Trophoblast cell (in vitro differentiated cells and primary cell): ENCODE measurements around the gene PPIE.

Experiments
- DNase-seq, 2 donors: peaks; one replicate each; pipeline ENCODE4 v3.0.0-alpha.2; 2016
- H2AFZ ChIP-seq: 2 replicates; pipeline ENCODE4 v1.6.1; 2013; ENCODE audit warnings: low read length, moderate library complexity, mild to moderate bottlenecking; ENCODE audit not compliant: insufficient read depth, poor library complexity
- H2AK5ac ChIP-seq: 2 replicates; pipeline ENCODE4 v1.6.1; 2013; ENCODE audit warnings: mild to moderate bottlenecking, low read length
- H2BK120ac ChIP-seq: 2 replicates; pipeline ENCODE4 v1.6.1; 2013; ENCODE audit warnings: low read length, mild to moderate bottlenecking, moderate library complexity; ENCODE audit not compliant: insufficient read depth, poor library complexity
- H2BK12ac ChIP-seq: 2 replicates; pipeline ENCODE4 v1.6.1; 2013; ENCODE audit warnings: mild to moderate bottlenecking, low read length, moderate library complexity
- H2BK5ac ChIP-seq: 2 replicates; pipeline ENCODE4 v1.6.1; 2013; ENCODE audit warnings: low read length, low read depth, moderate library complexity, mild to moderate bottlenecking; ENCODE audit not compliant: poor library complexity
- H3K14ac ChIP-seq: 2 replicates; pipeline ENCODE4 v1.6.1; 2013; ENCODE audit warnings: mild to moderate bottlenecking, low read length
- H3K18ac ChIP-seq: 2 replicates; pipeline ENCODE4 v1.6.1; 2013; ENCODE audit warnings: mild to moderate bottlenecking, low read length
- H3K23ac ChIP-seq: 2 replicates; pipeline ENCODE4 v1.6.1; 2013; ENCODE audit warnings: low read length
- H3K27ac ChIP-seq: 2 replicates; pipeline ENCODE4 v1.5.1; 2013; ENCODE audit warnings: low read depth, mild to moderate bottlenecking, inconsistent platforms, low read length, moderate library complexity
- H3K27me3 ChIP-seq: 2 replicates; pipeline ENCODE4 v1.6.1; 2013; ENCODE audit warnings: inconsistent platforms, mild to moderate bottlenecking, low read length, moderate library complexity; ENCODE audit not compliant: insufficient read depth
- H3K36me3 ChIP-seq, 2 experiments: 1 replicate in 1 of 2; 2 replicates in 1 of 2; pipeline ENCODE4 v1.6.1; 2013; ENCODE audit warnings: low read length in 2 of 2, mild to moderate bottlenecking in 2 of 2, moderate library complexity in 1 of 2; ENCODE audit not compliant: insufficient read depth in 2 of 2, control insufficient read depth in 1 of 2
- H3K4ac ChIP-seq: 2 replicates; pipeline ENCODE4 v1.6.1; 2013; ENCODE audit warnings: low read depth, mild to moderate bottlenecking, low read length, moderate library complexity
- H3K4me1 ChIP-seq, 2 experiments: 1 replicate in 1 of 2; 2 replicates in 1 of 2; pipeline ENCODE4 v1.6.1; 2013; ENCODE audit warnings: low read length in 2 of 2, mild to moderate bottlenecking in 2 of 2, moderate library complexity in 1 of 2; ENCODE audit not compliant: insufficient read depth in 2 of 2, control insufficient read depth in 1 of 2
- H3K4me2 ChIP-seq: 2 replicates; pipeline ENCODE4 v1.6.1; 2013; ENCODE audit warnings: inconsistent platforms, mild to moderate bottlenecking, low read length, moderate library complexity
- H3K4me3 ChIP-seq: 2 replicates; pipeline ENCODE4 v1.5.1; 2013; ENCODE audit warnings: mild to moderate bottlenecking, low read depth, low read length, inconsistent platforms
- H3K79me1 ChIP-seq: one replicate; pipeline ENCODE4 v1.6.1; 2013; ENCODE audit warnings: low read length
- H3K79me2 ChIP-seq: 2 replicates; pipeline ENCODE4 v1.6.1; 2013; ENCODE audit warnings: low read length, mild to moderate bottlenecking; ENCODE audit not compliant: control insufficient read depth, insufficient read depth, poor library complexity
- H3K9ac ChIP-seq: 2 replicates; pipeline ENCODE4 v1.6.1; 2013; ENCODE audit warnings: mild to moderate bottlenecking, low read length
- H3K9me3 ChIP-seq: 2 replicates; pipeline ENCODE4 v1.6.1; 2013; ENCODE audit warnings: low read depth, mild to moderate bottlenecking, control low read depth, inconsistent platforms, low read length; ENCODE audit not compliant: insufficient read depth
- H4K12ac ChIP-seq: 2 replicates; pipeline ENCODE4 v1.6.1; 2013; ENCODE audit warnings: low read depth, mild to moderate bottlenecking, low read length, moderate library complexity
- H4K8ac ChIP-seq: 2 replicates; pipeline ENCODE4 v1.6.1; 2013; ENCODE audit warnings: low read depth, mild to moderate bottlenecking, low read length, moderate library complexity
- H4K91ac ChIP-seq: one replicate; pipeline ENCODE4 v1.6.1; 2013; ENCODE audit warnings: low read depth, mild to moderate bottlenecking, low read length, moderate library complexity
- whole genome bisulfite sequencing: extraction: QIAGEN DNeasy Blood & Tissue Kit; methylation state at CpG from one replicate; pipeline ENCODE4 v1.1.7; 2013; ENCODE audit warnings: missing lambda C conversion rate; ENCODE audit not compliant: insufficient read length, insufficient coverage; ENCODE audit errors: extremely low coverage; 5-methylcytosine and 5-hydroxymethylcytosine counted together

Gene PPIE

GRCh38 chr1:39745016-39745670, 6.5 kb downstream of the PPIE start:
- Histone ChIP-seq H3K18ac (no peak overlapping the region), H3K27me3 (no peaks in the 10 kb centered on the region), H3K36me3 (peaks cover 26 to 48% of the 10 kb centered on the region in 2 experiments), H3K9me3 (peaks cover 4% of the 10 kb centered on the region), H3K4ac (no peak overlapping the region), H2BK12ac (no peak overlapping the region), H3K4me3 (no peak overlapping the region), H2AFZ (no peak overlapping the region), H4K8ac (no peak overlapping the region), H3K4me2 (no peak overlapping the region), H3K79me2 (no peaks in the 10 kb centered on the region), H4K12ac (no peak overlapping the region), H2BK5ac (no peak overlapping the region), H3K27ac (no peak overlapping the region), H3K23ac (no peak overlapping the region), H2BK120ac (no peak overlapping the region), H3K79me1 (no peaks in the 10 kb centered on the region), H3K4me1 (no peaks in the 10 kb centered on the region), H2AK5ac (no peak overlapping the region), H3K14ac (no peak overlapping the region), H4K91ac (no peak overlapping the region), H3K9ac (no peak overlapping the region)
- DNase-seq = no peak
- no CpG with 5 or more reads among the region's 16 CpGs for WGBS

DNA sequence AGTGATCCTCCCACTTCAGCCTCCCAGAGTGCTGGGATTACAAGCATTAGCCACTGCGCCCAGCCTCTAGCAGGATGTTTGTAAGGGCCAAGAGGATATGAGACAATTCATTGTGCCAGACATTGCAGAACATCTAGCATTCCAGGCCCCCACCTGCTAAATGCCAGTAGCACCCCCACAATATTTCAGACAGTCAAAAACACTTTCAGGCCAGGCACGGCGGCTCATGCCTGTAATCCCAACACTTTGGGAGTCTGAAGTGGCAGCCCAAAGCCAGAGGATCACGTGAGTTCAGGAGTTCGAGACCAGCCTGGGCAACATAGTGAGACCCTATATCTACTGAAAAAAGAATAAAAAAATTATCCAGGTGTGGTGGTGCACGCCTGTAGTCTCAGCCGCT, 12.9 kb downstream of the PPIE start:
- no peak overlapping the region for H2AFZ ChIP-seq

GRCh38 chr1:39752703-39753102, 14.0 kb downstream of the PPIE start:
- no peaks in the 10 kb centered on the region for H3K27me3 ChIP-seq
- H3K9me3 ChIP-seq = peaks cover 4% of the 10 kb centered on the region
- no peak overlapping the region for H3K18ac ChIP-seq
- no peaks in the 10 kb centered on the region for H3K4me1 ChIP-seq
- no peak overlapping the region for H4K91ac ChIP-seq
- no peak overlapping the region for H3K9ac ChIP-seq
- no peak overlapping the region for H3K23ac ChIP-seq
- H3K79me2 ChIP-seq = no peaks in the 10 kb centered on the region
- no peak overlapping the region for H4K8ac ChIP-seq
- H2BK120ac ChIP-seq = no peak overlapping the region
- H2AFZ ChIP-seq = no peak overlapping the region
- no peak overlapping the region for H2AK5ac ChIP-seq
- H3K79me1 ChIP-seq = no peaks in the 10 kb centered on the region
- H3K4ac ChIP-seq = no peak overlapping the region
- WGBS = no CpG with 5 or more reads among the region's 6 CpGs
- H2BK12ac ChIP-seq = no peak overlapping the region
- no peak for DNase-seq
- H2BK5ac ChIP-seq = no peak overlapping the region
- no peak overlapping the region for H3K4me3 ChIP-seq
- H4K12ac ChIP-seq = no peak overlapping the region
- H3K4me2 ChIP-seq = no peak overlapping the region
- H3K27ac ChIP-seq = no peak overlapping the region
- H3K36me3 ChIP-seq = peaks cover 46 to 63% of the 10 kb centered on the region in 2 experiments
- no peak overlapping the region for H3K14ac ChIP-seq

More for the DNA sequence above, 12.9 kb downstream of the PPIE start:
- no peak for DNase-seq
- Histone ChIP-seq H3K23ac (no peak overlapping the region), H3K36me3 (peaks cover 46 to 63% of the 10 kb centered on the region in 2 experiments), H4K8ac (no peak overlapping the region), H4K91ac (no peak overlapping the region), H2BK12ac (no peak overlapping the region), H3K14ac (no peak overlapping the region), H3K4me1 (no peaks in the 10 kb centered on the region), H3K79me2 (no peaks in the 10 kb centered on the region), H2BK5ac (no peak overlapping the region), H2AK5ac (no peak overlapping the region), H3K79me1 (no peaks in the 10 kb centered on the region), H2BK120ac (no peak overlapping the region), H3K4ac (no peak overlapping the region), H3K9me3 (peaks cover 4% of the 10 kb centered on the region), H3K18ac (no peak overlapping the region), H3K27ac (no peak overlapping the region), H3K4me3 (no peak overlapping the region), H3K27me3 (no peaks in the 10 kb centered on the region), H3K4me2 (no peak overlapping the region), H3K9ac (no peak overlapping the region), H4K12ac (no peak overlapping the region)
- no CpG with 5 or more reads among the region's 7 CpGs for WGBS

DNA sequence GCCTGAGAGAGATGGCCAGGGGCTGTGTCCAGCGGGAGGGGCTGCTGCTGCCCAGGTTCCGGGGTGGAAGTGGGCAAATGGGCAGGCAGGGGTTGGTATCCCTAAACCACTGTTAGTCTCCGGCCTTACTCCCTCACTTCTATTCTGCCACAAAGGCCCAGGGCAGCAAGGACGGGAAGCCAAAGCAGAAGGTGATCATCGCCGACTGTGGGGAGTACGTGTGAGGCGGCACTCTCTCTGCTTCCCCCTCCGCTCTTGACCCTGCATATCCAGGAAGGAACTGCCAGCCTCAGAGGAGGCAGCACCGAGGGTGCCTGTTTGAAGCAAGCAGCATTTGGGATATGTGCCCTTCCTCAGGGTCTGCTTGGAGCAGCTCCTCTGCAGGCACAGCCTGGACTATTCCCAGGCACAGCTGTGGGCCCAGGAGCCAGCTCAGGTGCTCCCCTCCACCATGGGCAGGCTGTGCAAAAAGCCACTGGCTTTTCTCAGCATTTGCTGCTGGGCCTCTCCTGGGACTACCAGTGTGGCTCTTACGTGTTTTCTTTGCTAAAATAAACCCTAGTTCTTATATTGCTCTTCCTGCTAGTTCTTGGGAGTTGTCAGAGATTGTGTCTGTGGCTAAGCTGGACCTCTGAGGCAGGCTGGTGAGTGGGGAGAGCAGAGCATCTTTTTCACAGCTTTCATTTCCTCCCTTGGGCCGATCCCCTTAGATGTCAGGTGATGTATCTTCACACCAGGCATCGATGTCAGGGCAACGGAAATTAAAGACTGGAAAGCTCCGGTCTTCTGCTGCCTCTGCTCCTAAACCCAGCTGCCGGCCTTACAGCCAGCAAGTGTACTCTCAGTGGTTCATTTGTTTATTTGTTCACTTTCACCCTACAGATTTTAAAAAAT, 14.7 kb downstream of the PPIE start:
- Histone ChIP-seq H2AK5ac (no peak overlapping the region), H2AFZ (no peak overlapping the region), H3K27ac (no peak overlapping the region), H3K4ac (no peak overlapping the region), H3K14ac (no peak overlapping the region), H3K23ac (no peak overlapping the region), H3K79me2 (no peaks in the 10 kb centered on the region), H3K9ac (no peak overlapping the region), H2BK120ac (no peak overlapping the region), H3K79me1 (no peaks in the 10 kb centered on the region), H4K91ac (no peak overlapping the region), H3K4me1 (peaks cover 1 to 3% of the 10 kb centered on the region in 2 experiments), H3K36me3 (peaks cover 46 to 62% of the 10 kb centered on the region in 2 experiments), H3K18ac (no peak overlapping the region), H4K8ac (no peak overlapping the region), H4K12ac (no peak overlapping the region), H2BK12ac (no peak overlapping the region), H3K4me2 (no peak overlapping the region), H3K27me3 (no peaks in the 10 kb centered on the region), H2BK5ac (no peak overlapping the region), H3K4me3 (no peak overlapping the region), H3K9me3 (peaks cover 4% of the 10 kb centered on the region)
- WGBS = no CpG with 5 or more reads among the region's 16 CpGs
- DNase-seq = no peak
